HG02852 (cell line): ENCODE data around the gene BCAR1.
"Not testable (repeated sequence)": the region's sequence is repeated elsewhere in the genome, so short reads cannot be mapped to it uniquely, and the experiment has no call there.

ENCODE experiments used
- ATAC-seq: cut with Tn5 transposase; IDR thresholded peaks from one replicate; pipeline ENCODE4 v1.9.1; 2021; ENCODE audit warnings: mild to moderate bottlenecking, moderate library complexity; ENCODE audit not compliant: unreplicated experiment

BCAR1 gene

DNA sequence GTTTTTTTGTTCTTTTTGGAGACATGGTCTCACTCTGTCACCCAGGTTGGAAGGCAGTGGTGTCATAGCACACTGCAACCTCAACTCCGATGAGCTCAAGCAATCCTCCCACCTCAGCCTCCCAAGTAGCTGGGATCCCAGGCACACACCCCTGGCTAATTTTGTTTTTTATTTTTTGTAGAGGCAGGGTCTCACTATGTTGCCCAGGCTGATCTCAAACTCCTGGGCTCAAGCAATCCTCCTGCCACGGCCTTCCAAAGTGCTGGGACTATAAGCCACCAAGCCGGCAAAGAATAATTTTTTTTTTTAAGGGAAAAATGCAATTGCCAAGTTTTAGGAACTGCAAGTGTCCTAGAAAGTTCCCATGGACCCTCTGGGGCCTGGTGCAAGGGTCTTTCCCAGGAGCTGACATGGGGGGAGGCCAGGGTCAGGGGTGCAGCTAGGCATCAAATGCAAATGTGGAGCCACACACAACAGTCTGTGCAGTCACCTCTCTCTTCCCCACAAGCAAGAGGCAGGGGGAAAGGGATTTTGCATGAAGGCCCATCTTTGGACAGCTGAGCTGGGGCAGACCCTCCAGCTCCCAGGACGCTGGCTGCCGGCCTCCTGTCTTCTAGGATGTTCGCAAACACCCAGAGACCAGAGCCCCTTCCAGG, 20.1 kb upstream of the BCAR1 start:
- no peak for ATAC-seq

DNA sequence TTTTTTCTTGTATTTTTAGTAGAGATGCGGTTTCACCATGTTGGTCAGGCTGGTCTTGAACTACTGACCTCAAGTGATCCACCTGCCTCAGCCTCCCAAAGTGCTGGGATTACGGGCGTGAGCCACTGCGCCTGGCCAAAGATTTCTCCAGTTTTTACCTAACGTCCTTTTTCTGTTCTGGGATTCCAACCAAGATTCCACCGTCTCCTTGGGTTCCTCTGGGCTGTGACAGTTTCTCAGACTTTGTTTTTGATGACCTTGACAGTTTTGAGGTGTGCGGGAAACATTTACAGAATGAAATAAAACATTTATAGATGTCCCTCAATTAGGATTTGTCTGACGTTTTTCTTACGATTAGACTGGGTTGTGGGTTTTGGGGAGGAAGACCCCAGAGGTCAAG, 17.9 kb upstream of the BCAR1 start:
- not testable (repeated sequence) for ATAC-seq

DNA sequence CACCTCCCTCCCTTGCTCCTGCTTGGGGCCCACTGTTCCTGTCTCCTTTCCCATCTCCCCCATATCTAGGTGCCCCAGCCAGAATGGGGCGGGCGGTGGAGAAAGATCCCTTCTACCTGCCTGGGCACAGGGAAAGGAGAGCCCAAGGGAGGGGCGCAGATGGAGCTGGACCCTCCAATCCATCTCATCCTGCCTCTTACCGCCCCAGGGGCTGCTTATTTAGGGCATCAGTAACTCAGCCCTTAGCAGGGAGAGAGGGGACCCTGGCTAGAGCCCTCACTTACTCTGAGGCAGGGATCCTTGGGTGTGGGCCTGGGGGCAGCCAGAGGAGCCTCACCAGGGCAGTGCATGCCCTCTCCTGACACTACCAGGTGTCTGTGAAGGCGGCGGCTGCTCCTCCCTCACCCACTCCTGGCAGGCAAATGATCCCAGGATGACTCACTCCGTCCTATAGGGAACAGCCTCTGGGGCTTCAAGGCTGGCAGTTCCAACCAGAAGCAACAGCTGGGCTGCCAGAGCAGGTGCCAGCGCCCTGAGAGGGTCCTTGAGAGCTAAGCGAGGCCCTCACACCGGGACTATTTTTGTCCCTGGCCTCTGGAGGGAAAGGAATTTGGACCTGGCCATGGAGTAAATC, 16.3 kb upstream of the BCAR1 start:
- ATAC-seq = no peak

DNA sequence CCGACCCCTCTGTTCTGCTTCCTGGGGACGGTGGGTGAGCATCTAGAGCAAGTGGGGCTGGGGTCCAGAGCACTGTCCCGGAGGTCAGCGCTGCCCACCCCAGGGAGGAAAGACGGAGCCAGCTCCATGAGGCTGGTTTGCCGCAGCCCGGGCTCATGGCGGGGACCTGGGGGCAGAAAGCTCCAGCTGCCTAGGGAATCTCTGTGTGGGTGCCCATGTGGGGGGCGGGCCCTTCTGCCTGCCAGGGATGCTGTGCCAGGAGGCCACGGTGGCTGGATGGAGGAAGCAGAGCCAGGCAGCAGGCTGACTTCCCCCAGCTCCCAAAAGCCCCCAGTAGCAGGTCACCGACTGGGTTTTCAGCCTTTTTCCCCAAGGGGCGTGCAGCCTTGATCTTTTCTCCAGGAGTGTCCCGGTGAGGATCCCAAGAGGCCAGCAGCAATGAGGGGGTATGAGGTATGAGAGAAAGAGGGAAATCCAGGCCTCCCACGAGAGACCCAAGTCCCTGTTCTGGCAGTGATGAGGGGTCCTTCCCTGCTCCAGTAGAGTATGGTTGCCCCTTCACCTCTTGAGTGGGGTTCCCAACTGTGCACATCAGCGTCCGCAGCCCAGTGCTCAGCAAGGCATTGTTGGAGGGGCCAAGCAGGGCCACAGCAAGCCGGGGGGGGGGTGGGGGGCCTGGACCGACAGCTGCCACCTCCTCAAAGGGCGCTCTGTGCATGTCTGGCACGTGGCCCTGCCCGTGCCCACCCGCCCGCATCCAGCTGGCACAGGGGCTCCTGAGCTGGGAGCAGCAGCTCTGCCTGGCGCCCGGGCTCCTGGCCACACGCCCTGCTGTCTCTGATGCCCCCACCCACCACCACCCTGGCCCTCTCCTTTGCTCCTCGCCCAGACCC, 15.6 kb upstream of the BCAR1 start:
- ATAC-seq = no peak

DNA sequence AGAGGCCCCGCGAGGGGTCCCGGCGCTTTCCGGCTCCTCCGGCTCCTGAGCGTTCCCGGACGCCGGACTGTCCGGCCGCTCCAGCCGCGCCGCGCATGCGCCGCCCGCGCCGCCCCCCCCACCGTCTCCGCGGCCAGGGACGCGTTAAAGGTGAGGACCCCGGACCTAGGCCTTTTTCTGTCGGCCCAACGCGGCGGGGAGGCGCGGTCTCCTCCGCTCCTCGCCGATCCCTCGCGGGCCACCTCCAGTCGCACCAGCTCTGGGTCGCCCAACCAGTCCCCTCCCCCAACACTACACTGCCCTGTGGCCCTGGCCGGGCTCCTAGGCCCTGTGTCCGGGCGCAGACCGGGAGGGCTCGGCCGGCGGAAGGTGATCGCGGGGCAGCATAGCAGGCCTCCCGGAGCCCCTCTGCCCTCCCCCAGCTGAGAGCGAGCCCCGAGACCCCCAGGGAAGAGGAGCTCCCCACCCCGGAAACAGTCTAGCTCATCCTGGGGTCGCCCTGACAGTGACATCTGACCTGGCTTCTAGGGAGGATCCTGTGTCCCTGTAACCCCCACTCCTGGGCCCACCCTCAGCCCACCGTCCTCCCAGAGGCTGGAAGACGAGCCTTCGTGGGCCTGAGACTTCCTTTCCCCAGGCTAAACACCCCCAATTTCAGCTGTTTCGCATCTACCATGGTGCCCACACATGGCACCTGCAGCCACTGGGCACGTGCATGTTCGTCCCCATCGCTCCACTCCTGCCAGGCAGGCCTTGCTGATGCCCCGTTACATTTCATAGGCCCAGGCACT, 14.7 kb upstream of the BCAR1 start:
- peak; percentile 72 for ATAC-seq

DNA sequence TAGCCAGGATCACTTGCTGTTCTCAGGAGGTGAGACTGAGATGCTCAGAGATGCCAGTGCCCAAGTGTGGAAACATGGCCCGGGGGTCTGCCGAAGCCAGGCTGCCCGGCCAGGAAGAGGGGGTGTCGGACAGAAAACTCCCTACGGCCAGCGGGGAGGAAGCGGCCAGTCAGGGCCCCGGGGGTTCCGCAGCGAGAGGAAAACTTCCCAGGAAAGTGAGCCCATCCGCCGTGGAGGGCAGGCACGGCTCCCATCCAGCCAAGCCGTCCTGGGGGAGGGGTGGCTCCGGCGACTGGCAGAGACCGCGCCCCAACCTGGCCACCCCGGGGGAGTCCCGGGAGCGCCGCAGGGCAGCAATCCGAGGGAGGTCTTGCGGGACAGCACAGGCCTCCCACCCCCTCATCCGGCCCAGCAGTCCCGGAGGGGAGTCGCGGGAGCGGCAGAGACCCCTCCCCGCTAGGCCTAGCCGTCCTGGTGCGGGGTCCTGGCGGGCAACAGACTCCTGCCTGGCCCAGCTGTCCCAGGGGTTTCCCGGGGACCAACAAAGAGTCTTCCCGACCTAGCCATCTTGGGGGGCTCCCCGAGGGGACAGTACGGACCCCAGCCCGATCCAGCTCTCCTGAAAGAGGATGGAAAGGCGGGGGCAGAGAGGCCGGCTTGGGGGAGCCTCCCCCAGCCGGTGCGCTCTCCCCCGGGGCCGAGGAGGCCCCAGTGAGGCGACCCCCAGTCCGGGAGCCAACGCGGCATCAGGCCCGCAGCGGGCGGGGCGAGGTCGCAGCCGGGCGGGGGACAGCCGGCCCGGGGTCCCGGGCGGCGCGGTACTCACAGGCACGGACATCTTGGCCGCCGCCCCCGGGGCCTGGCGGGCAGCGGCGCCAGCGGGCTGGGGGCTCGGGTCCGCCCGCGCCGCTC, 13.8 kb upstream of the BCAR1 start:
- ATAC-seq = peak; percentile 29

DNA sequence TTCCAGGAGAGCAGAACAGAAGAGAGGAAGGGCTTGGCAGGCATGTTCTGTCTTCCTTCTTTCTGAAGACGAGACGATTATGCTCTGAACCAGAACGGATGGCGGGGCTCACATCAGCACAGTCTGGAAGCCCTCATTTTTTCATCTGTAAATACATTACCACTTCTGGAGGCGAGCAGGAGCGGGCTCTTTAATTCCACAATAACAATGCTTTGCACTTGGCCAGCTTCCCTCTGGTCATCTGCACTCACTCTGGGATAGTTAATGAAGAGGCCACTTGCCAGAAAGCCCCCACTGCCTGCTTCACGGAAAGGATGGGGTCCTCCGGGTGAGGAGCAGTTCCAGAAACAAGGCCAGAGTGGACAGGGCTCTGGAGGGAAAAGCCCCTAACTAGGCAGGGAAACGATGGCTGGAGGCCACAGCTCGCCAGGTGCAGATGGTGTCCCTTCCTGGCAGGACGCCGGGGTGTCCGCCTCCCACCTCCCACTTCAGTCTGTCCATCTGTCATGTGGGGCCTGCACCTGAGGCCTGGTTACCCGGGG, 13.1 kb upstream of the BCAR1 start:
- no peak for ATAC-seq

DNA sequence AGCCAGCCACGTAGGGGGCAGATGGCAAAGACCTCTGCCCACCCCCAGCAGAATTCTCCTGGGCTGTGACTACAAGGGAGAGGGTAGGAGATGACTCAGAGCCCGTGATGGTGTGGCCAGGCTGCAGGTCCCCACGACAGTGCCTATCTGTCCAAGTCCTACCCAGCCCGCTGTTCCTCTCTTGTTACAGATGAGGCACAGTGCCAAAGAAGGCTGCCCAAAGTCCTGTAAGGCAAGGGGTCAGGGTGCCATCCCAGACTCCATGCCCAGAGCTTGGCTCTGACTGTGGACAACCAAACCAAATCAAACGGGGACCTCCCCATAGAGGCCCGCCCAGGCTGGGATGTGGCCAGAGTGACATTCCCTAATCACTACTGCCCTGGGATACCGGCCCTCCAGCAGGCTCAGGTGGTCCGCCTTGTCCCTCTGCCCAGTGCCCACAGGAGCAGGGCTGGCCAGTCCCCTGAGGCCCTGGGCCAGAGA, 12.6 kb upstream of the BCAR1 start:
- ATAC-seq = no peak

DNA sequence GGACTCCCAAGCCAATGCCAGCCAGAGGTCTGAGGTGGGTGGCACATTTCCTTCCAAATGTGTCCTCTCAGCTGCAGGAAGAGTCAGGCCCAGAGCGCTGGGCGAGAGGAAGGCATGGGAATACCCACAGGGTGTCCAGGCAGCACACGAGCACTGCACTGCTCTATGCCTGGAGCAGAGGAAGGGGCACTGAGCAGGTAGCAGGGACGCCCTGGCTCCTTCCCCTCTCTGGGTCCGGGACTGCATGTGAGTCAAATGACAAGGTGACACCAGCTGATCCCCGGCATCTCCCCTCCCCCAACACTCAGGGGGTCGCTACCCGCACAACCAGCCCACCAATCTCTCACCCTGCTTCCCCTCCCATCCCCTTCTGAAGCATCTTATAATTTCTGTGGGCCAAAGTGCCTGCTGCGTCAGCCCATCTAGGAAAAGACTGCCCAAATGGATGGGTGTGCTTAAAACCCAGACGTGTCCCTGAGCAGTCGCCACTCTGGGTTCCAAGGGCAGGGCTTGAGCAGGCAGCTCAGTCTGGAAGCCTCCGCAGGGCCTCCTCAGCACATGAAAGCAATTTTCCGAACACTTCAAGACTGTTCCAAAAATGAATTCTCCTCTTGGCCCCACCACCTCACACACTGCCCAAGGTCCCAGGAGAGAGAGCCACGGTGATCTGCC, 12.0 kb upstream of the BCAR1 start:
- ATAC-seq = no peak

DNA sequence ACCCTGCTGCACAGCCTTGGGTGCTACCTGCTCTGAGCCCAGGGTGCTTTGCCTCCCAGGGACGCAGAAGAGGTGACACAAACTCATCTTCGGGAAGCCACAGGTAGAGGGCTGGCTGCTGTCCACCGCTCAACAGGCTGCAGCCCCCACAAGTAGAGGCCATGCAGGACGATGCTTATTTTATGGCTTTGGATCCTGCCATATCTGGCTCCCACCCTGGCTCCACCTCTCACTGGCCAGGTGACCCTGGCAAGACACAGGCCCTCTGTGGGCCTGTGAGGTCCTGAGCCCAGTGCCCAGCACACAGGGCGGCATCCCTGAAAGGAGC, 11.3 kb upstream of the BCAR1 start:
- ATAC-seq = no peak

DNA sequence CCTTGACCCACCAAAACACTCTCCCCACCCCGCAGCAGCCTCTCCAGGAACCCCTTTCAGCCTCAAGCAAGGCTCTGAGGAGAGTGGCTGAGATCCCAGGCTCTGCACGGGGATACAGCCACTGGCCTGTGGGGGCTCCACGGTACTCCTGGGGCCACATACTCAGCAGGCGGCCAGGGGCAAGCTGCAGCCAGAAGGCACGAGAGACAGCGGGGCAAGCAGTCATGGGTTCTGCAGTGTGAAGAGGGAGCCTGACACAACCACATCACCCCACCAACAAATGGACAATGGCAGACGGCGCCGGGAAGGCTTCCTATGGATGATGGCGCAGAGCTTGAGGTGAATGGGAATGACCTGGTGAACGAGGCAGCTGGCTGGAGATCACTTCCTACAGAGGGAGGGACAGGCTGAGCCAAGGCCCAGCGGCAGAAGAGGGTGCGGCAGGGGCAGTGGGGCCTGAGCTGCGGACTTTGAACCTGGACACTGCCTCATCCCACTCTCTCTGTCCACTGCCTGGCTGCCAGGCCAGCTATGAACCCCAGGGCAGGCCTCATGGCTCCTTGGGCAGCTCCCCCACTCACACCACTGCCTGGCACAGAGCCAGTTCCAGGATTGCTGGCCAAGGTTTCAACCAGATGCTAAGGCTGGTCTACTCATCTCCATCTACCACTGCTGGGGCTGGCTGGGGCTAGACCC, 10.8 kb upstream of the BCAR1 start:
- no peak for ATAC-seq

DNA sequence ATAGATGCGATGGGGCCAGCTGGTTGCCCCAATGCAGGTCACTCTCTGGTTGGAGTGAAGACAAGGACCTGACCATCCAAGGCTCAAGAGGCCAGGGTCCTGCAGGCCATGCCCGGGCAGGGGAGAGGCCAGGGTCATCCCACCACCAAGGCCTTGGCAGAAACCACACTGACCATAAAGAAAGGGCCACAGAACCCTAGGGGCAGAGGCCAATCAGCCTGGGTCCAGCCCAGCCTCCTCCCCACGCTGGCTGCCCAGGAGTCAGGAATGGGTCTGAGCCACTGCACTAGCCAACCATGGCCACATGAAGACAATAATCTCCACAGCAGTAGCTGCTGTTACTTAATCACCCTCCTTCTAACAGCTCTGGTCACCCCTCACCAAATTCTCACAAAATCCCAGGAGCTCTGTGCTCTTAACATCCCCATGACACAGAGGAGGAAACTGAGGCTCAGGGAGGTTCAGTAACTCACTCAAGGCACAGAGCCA, 10.2 kb upstream of the BCAR1 start:
- ATAC-seq = no peak

DNA sequence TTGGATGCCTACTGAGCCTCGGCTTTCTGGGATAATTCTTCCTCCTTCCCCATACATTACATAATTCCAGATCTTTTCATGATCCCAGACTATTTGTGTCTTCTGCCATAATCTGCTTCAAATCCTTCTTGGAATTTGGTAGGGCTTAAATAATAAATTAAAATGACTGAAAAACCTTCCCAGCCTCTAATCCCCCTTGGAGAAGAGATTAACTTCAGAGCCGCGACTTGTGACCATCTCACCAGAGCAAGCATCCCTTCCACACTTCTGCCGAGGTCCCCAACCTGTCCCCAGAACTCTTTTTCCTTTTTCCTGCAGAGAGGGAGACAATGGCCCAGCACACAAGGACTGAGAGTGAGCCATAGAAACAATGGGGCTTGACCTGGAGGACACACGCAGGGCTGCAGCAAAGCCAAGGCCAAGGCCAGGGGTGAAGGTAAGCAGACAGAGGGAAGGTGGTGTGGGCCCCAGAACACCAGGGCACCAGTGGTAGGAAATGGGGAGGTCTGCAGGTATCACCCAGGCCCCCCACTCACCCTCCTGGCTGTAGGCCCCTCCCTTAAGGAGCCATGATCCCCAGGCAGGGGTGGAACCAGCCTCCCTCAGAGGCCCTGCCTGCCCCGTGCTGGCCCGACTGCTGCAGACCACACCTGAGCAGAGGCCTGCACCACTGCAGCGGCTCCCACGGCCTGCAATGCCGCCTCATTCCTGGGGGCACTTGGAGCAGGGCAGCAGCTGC, 9.6 kb upstream of the BCAR1 start:
- no peak for ATAC-seq

DNA sequence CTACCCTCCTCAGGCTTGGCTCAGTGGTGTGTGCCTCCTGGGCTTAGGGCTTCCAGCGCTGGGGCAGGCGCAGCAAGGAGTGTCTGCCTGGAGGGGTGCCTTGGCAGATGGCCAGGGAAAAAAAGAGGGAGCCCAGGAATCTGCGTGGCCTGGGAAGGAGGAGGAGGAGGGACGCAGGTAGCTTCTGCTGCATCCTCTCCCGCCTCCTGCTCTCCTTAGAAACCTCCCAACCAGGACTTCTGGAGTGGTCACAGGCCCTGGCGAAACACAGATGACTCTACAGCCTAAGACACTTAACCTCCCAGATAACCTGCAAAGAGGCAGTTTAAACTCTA, 7.3 kb upstream of the BCAR1 start:
- ATAC-seq = no peak

DNA sequence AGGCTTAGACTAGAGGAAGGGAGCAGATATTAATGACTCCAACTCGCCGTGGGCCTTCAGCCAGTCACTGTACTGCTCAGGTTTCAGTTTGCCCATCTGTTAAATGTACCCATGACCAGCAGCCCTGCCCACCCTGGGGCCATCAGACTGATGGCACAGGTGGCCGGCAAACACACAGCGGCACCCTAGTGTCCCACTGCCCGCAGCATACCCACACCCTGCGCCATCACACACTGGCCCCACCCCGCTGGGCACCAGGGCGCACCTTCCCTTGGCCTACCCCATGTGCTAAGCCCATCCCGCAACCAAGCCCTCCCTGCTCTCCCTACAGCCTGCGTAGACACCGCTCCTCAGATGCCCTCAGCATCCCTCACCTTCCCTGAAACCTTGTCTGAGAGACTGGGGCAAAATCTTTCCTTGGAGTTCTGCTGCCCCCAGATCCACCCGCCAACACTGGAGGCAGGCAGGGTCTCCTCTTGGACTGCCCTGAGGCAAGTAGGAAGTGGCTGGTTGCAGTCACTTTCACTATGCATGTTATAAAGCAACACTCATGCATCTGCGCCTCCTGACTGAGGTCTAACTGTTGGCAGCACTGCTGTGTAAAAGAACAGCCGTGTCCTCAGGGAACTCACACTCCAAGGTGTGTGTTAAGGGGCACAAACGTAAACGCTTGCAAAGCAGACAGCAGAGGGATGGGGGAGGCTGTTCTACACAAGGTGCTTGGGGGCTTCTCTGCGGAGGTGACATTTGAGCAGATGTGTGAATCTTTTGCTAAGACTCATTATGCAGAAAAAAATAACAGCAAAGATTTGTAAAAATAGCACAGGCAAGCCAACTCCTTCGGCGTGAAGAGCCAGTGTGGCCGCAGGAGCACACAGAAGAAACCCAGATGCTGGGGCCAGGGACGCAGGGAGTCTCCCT, 6.7 kb upstream of the BCAR1 start:
- no peak for ATAC-seq

DNA sequence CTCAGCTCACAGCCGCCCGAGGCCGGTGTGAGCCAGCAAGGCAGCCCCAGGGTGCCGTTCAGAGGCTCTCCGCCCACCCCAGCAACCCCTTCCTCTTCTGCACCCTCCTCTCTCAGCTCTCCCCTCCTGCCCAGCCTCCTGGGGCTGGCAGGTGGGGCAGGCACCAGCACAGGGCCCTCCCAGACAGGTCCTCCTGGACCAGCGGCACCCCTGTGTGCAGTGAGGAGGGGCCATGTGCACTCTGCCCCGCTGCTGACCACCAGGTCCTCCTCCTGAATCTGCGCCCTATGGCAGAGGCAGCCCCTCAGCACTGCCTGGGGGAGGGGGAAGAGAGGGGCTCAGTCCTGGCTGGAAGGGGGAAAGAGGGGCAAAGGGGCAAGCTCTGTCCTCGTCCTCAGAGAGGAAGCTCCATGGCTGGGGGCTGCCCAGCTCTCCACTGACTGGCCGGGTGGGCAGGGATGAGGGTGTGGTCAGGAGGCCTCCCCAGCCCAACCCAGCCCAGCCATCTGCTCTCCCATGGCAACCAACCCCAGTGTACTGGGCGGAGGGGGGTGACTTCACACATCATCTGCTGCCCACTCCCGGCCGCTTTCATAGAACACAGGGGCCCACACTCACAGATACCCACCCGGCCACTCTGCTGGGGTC, 5.4 kb upstream of the BCAR1 start:
- ATAC-seq = no peak
